ENCODE results near the gene TTLL10. TPM values are rescaled to one million over a fixed set of nuclear protein-coding genes. Genes with fewer than 3 reads are reported as not detected.

The TTLL10 gene
- total and polyA plus RNA-seq, 2 of the 8 experiments (the other 6 are each of a cell fraction or from before 2014, with no cell fraction given), result 1.1 to 1.7 TPM

GRCh38 chr1:1145547-1145914 is 28.1 kb upstream of the TTLL10 start (continued):
- TF ChIP-seq SIN3A (conservative IDR thresholded peaks at IDR 0.05 in 1 of 2, IDR thresholded peaks at IDR 0.05 in 1 of 2; ENCODE audit: low read depth in 1 of 2, low read length in 2 of 2) (no peak), KDM1A (IDR thresholded peaks at IDR 0.05; ENCODE audit: borderline replicate concordance, low read length) (no peak), KDM5A (IDR thresholded peaks at IDR 0.05; ENCODE audit: low read length) (no peak), EZH2 (IDR thresholded peaks at IDR 0.05; ENCODE audit: low read depth, low read length, severe bottlenecking) (no peak)

All from H1 (cell line).